ENCODE measurements around the gene PRDM15.

DNA sequence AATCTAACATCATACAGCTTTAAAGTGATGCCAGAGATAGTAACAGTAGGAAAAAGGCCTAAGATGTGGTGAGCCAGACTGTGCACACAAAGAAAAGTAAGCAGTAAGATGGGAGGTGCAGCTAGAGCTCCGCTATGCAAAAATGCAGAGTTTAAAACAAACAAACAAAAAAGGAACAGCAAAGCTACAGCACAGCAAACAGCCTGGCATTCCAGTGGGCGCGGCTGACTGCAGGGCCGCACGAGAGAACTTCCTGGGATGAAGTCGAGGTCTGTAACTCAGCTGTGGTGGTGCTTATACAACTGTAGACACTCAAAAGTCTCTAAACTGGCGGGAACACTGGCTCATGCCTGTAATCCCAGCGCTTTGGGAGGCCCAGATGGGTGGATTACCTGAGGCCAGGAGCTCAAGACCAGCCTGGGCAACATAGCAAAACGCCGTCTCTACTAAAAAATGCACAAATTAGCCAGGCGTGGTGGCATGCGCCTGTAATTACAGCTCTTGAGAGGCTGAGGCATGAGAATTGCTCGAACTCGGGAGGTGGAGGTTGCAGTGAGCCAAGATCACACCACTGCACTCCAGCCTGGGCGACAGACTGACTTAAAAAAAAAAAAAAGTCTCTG lies 30.1 kb downstream of the PRDM15 start:
- TF ChIP-seq, protein P1, sequence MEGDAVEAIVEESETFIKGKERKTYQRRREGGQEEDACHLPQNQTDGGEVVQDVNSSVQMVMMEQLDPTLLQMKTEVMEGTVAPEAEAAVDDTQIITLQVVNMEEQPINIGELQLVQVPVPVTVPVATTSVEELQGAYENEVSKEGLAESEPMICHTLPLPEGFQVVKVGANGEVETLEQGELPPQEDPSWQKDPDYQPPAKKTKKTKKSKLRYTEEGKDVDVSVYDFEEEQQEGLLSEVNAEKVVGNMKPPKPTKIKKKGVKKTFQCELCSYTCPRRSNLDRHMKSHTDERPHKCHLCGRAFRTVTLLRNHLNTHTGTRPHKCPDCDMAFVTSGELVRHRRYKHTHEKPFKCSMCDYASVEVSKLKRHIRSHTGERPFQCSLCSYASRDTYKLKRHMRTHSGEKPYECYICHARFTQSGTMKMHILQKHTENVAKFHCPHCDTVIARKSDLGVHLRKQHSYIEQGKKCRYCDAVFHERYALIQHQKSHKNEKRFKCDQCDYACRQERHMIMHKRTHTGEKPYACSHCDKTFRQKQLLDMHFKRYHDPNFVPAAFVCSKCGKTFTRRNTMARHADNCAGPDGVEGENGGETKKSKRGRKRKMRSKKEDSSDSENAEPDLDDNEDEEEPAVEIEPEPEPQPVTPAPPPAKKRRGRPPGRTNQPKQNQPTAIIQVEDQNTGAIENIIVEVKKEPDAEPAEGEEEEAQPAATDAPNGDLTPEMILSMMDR (IDR thresholded peaks at IDR 0.05 in 2 of 3, conservative IDR thresholded peaks at IDR 0.05 in 1 of 3; ENCODE audit: borderline replicate concordance in 1 of 3, insufficient read depth in 1 of 3, low read depth in 2 of 3, low read length in 2 of 3): no peak
- TF ChIP-seq, protein P2, sequence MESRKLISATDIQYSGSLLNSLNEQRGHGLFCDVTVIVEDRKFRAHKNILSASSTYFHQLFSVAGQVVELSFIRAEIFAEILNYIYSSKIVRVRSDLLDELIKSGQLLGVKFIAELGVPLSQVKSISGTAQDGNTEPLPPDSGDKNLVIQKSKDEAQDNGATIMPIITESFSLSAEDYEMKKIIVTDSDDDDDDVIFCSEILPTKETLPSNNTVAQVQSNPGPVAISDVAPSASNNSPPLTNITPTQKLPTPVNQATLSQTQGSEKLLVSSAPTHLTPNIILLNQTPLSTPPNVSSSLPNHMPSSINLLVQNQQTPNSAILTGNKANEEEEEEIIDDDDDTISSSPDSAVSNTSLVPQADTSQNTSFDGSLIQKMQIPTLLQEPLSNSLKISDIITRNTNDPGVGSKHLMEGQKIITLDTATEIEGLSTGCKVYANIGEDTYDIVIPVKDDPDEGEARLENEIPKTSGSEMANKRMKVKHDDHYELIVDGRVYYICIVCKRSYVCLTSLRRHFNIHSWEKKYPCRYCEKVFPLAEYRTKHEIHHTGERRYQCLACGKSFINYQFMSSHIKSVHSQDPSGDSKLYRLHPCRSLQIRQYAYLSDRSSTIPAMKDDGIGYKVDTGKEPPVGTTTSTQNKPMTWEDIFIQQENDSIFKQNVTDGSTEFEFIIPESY (IDR thresholded peaks at IDR 0.05; ENCODE audit: extremely low read depth, insufficient replicate concordance, low read length): no peak
- no peak for TF ChIP-seq POLR2A (IDR thresholded peaks at IDR 0.05; ENCODE audit: borderline replicate concordance, extremely low read depth, insufficient read depth, insufficient read length)
- TF ChIP-seq RAD21 (IDR thresholded peaks at IDR 0.05; ENCODE audit: low read depth): no peak
- no peak for TF ChIP-seq EGR1 (IDR thresholded peaks at IDR 0.05; ENCODE audit: low read depth)
- no peak for TF ChIP-seq POLR2AphosphoS5 (IDR thresholded peaks at IDR 0.05; ENCODE audit: low read depth, low read length)
- no peak for TF ChIP-seq EZH2 (IDR thresholded peaks at IDR 0.05)
- TF ChIP-seq EZH2phosphoT487 (IDR thresholded peaks at IDR 0.05; ENCODE audit: borderline replicate concordance): no peak
- no peak for TF ChIP-seq SIN3A (IDR thresholded peaks at IDR 0.05; ENCODE audit: low read depth)
- TF ChIP-seq CEBPB (IDR thresholded peaks at IDR 0.05; ENCODE audit: low read depth): no peak
- TF ChIP-seq ZNF274 (IDR thresholded peaks at IDR 0.05; ENCODE audit: low read depth, low read length): no peak
- no peak for TF ChIP-seq SP1 (IDR thresholded peaks at IDR 0.05; ENCODE audit: low read depth)
- no peak for TF ChIP-seq YY1 (IDR thresholded peaks at IDR 0.05; ENCODE audit: extremely low read depth, insufficient replicate concordance, low read depth, low read length)
- no peak for TF ChIP-seq TCF7L2 (IDR thresholded peaks at IDR 0.05; ENCODE audit: borderline replicate concordance, extremely low read depth, insufficient read depth, insufficient read length)
